ENCODE results near the gene SLC37A1.

Gene SLC37A1

GRCh38 chr21:42530167-42530518 lies 16.5 kb downstream of the SLC37A1 start:
- DNase-seq: no peak

DNA sequence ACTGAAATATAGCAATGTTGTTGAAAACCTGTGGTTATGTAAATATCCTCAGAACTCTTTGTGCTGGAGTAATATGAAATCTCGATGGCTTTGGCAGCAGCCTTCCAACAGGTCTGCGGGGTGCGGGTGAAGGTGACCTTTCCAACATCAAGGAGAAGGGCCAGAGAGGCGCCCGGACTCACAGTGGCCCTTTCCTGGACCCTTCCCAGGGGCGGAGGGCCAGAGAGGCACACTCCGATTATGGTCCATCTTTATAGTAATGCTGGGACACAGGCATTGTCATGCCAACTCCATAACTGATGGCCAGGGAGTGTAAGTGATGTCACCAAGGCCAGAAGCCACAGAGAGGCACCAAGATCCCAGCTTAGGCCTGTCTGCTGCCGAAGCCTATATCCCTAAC lies 18.1 kb downstream of the SLC37A1 start:
- no peak for DNase-seq

DNA sequence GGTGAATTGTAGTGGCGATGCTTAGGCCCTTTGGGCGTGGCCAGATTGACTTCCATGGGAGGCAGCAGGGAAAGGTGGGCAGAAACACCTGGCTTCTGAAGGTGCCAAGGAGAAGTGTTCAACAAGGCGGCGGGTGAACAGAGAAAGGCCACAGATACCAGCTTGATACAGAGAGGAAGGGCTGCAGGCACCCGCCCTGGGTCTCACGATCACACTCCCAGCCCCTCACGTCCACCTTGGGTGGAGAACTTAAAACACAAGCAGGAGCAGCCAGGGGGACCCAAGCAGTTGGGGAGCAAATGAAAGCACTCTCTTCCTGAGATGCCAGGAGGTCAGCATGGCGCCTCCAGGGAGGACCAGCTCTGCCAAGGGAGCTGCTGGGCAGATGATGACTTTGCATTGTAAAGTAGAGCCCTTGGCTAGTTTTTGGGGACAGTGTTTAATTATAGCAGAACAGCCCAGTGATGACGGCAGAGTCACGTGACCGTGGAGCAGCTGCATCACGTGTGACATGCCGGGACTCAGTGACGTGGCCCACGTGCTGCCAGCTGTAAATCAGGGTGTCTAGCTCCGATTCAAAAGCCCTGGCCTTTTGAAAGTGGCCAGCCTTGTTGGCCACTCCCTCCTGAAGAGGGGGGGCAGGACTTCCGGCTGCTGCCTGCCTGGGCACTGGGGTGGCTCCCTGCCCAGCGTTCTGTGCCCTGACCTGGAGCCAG lies 19.0 kb downstream of the SLC37A1 start:
- DNase-seq: no peak

DNA sequence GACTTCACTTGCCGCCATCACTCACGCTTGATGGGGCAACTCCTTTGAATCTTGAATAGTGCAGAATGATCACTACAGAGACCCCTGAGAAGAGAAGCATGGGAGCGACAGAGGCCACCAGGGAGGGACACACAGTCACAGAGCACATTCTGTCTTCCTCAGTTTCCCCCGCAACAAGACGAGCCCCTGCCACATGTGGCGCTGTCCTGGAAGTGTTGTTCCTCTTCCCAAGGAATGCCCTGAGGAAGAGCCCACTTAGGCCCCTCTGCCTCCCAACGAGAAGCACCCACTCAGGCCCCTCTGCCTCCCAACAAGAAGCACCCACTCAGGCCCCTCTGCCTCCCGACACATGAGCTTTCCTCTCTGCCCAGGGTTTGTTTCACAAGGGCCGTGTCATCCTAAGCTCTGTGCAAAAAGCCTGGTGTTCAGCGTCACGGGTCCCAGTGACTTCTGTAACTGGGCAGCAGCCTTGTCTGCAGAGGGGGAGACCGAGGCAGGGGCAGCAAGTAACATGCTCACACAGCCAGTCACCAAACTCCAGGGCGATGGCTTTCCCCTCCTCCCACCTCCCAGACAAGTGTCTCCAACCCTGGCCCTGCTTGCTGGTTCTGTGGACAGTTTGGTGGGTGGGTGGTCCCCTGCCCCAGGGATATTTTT lies 19.8 kb downstream of the SLC37A1 start:
- no peak for DNase-seq

DNA sequence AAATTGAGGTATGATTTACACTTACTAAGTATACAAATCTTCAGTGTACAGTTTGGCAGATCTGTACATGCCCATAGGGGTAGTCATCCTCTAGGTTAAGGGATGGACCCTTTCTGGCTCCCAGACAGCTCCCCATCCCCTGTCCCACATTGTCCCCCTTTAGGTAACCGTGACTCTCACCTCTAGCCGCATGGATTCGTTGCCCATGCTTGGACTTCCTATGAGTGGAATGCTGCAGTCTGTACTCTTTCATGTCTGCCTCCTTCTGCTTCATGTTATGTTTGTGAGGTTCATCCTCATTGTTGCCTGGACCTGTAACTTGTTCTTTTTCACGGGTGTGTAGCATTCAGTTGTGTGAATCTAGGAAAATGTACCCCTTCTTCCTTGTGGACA lies 20.3 kb downstream of the SLC37A1 start:
- DNase-seq: no peak

DNA sequence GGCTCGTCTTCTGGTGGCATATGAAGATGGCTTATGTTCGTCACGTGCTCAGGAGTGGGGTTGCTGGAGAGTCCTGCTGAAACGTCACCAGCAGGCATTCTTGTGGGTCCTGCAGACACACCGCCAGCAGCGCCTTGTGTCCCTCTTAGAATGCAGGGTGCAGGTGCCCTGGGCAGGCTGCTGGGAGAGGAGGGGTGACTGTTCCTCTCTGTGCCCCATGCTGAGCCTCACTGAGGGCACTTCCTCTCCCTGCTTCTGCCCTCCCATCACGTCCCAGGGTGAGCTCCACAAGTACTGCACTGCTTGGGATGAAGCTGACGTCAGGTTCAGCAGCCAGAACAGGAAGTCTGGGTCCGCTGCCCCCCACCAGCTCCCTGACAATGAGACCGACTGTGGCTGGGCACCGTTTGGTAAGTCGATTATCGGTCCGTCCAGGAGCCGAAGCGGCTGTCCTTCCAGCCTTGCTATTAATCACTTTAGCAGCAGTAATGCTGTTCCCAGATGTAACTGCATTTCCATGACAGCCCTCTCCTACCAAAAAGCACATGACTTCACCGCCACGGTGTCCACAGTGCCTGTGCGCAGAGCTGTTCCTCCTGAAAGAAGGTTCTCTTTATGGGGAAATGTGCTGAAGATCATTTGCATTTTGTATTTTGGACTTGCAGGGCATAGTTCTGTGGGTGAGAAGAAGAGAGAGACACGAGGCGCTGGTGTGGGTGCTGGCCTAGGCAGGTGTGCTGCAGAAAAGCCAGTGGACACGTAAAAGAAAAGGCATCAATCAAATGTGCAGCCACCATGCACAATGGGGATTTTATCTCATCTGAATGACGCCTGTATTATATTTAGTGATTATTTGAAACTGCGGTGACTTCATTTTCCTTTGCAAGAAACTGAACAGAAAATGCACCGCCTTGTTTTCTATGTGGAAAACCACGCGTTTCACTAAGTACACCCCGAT lies 21.0 kb downstream of the SLC37A1 start:
- peak; percentile 31 to 61 for DNase-seq

GRCh38 chr21:42535602-42536171 lies 22.0 kb downstream of the SLC37A1 start:
- DNase-seq: no peak

DNA sequence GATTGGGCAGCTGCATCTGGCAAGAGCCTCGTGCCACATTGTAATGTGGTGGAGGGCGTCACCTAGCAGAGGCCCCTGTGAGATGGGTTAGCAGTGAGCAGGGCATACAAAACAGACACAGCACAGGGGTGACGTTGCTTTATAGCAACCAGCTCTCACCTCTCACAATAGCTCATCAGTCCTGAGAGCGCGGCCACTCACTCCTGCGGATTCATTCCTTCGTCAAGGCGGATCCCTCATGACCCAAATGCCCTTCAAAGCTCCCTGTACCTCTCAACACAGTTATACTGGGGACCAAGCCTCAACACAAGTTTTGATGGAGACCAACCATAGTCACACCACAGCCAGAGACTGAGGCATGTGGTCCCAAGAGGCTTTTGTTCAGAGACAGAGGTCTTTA lies 22.9 kb downstream of the SLC37A1 start:
- no peak for DNase-seq

GRCh38 chr21:42537106-42537742 lies 23.6 kb downstream of the SLC37A1 start:
- DNase-seq: peak in 1 of 2 experiments; percentile 58

- DNase-seq: peak; percentile 15 to 23
These were observed 25.0 kb downstream of the SLC37A1 start for GRCh38 chr21:42538479-42539275.

DNA sequence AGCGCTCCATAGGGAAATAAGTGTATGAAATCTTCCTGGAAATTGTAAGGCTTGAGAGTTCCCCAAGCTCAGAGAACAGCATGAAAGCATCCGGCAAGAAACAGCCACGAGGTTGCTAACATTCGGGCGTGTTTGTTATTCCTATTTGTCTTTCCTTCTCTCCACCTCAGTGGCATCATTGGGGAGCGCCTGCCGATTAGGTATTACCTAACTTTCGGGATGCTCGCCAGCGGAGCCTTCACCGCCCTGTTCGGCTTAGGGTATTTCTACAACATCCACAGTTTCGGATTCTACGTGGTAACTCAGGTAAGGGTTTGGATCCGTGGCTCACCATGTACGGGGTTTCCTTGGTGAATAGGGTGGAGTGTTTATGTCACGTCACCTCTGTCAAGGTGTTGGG lies 25.7 kb downstream of the SLC37A1 start:
- DNase-seq: no peak

DNA sequence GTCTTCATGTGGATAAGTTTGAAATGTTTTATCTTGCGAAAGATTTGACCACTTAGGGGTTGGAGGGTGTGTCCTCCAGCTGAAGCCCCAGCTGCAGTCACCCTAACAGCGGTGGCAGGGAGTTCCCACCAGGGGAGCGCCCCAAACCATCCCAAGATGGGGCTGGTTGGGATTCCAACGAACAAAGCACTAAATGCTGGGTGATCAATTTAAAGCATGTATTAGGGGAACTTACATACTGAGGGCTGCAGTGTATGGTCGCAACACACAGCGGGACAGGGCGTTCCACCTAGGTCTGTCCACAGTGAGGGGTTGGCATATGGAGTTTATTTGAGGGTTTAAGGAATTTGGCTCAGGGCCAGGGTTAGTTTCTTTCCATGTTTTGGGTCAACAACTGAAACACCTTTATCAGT lies 26.3 kb downstream of the SLC37A1 start:
- peak in 1 of 2 experiments; percentile 48 for DNase-seq

DNA sequence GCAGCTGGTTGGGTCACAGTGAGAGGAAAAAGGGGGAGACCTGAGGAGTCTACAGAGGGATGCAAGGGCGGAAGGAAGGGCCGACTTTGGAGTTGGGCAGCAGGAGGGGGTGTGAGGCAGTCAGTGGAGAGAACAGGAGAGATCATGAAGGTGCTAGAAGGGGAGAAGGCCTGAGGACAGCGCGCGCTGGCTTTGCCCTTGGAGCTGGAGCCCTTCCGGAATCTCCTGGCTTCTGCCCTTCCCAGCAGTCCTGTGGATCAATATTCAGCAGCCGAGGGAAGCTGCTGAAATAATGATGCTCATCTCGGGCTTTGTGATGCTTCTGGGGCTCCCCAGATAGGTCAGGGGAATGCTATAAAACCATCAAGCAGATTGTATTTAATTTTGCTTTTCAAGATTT lies 26.7 kb downstream of the SLC37A1 start:
- no peak for DNase-seq

DNA sequence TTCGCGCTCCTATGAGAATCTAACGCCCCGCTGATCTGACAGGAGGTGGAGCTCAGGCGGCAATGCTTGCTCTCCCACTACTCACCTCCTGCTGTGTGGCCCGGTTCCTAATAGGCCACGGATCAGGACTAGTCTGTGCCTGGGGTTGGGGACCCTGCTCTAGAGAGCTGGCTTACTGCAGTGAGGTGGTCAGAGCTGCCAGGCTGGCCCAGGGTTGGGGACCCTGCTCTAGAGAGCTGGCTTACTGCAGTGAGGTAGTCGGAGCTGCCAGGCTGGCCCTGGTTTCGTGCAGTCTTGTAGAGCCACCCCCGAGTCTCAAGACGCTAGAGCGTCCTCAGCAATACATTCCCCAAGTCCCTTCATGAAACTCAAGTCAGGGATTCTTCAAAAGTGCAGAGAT lies 27.5 kb downstream of the SLC37A1 start:
- DNase-seq: no peak

DNA sequence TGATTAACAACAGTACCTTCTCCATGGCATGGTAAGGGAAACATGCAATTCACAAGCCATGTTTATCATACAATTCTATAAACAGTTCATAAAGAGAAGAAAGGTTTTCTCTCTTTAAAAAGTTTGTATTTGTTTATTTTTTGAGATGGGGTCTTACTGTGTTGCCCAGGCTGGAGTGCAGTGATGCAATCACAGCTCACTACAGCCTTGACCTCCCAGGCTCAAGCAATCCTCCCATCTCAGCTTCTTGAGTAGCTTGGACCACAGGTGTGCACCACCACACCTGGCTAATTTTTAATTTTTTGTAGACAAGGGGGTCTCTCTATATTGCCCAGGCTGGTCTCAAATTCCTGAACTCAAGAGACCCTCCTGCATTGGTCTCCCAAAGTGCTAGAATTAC lies 28.0 kb downstream of the SLC37A1 start:
- DNase-seq: no peak

GRCh38 chr21:42542196-42542595 lies 28.5 kb downstream of the SLC37A1 start:
- no peak for DNase-seq

DNA sequence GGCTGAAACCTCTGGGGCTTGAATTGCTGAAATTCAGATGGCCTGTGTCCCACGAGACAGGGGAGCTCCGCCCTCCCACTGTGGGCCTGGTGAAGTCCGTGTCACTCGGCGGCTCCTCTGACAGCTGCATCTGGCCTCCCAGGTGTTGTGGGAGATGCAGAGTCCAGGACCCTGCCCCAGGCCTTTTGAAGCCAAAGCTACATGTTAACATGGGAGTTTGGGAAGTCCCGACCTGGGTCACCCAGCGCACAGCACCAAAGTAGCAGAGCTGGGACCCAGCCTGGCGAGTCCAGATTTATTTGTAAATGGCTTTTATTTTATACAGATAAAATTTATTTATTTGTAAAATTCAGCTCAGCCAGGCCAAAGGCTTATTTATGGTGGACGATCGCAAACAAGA lies 28.9 kb downstream of the SLC37A1 start:
- DNase-seq: no peak

- DNase-seq: no peak
These were observed 29.6 kb downstream of the SLC37A1 start for GRCh38 chr21:42543106-42543847.

- no peak for DNase-seq
These were observed 30.9 kb downstream of the SLC37A1 start for GRCh38 chr21:42544544-42544943.

- DNase-seq: no peak
These were observed 31.7 kb downstream of the SLC37A1 start for GRCh38 chr21:42545317-42545716.

GRCh38 chr21:42545745-42546144 lies 32.1 kb downstream of the SLC37A1 start:
- no peak for DNase-seq

Measured in NCI-H524 (cell line).